HCT116 (cell line): ENCODE measurements around the gene SNRPD2. TPM values are rescaled to one million over a fixed set of nuclear protein-coding genes. Genes with fewer than 3 reads are reported as not detected.

Source experiments
- ATAC-seq: fragments of 200-7000 bp; cut with Tn5 transposase; 2 replicates; pipeline ENCODE4 v1.9.1; 2020; ENCODE audit warnings: mild to moderate bottlenecking, moderate library complexity
- BruUV-seq: library from RNA; stranded (reverse); fragments of 400-500 nt; replicated peaks from 2 replicates; lab custom pipeline; 2021; lab: Mats Ljungman, UMichigan
- CTCF ChIA-PET: fragments of 300-600 bp; sonication (Branson Sonifier 250); formaldehyde crosslinking; loops from one replicate; lab custom pipeline; 2021; ENCODE audit warnings: antibody characterized with exemption; lab: Charles Lee
- POLR2A ChIA-PET: fragments of 300-600, 350-600 bp; sonication (Branson Sonifier 250); formaldehyde crosslinking; loops from one replicate; lab custom pipeline; 2021; ENCODE audit warnings: antibody characterized with exemption; lab: Charles Lee
- RAD21 ChIA-PET, 2 experiments: fragments of 300-600 bp; sonication (Branson Sonifier 250); formaldehyde crosslinking; loops; one replicate each; lab custom pipeline; 2023; ENCODE audit warnings: low total read pairs in 2 of 2; ENCODE audit not compliant: uncharacterized antibody in 2 of 2, unreplicated experiment in 2 of 2, low non-redundant PET in 1 of 2; lab: Charles Lee
- DNase-seq: peaks from one replicate; pipeline ENCODE4 v3.0.0-alpha.2; 2010; ENCODE audit warnings: low read depth, low spot score
- H2AFZ ChIP-seq: fragments of 200-600 bp; shearing (Covaris generic), sonication (generic); 2 replicates; pipeline ENCODE4 v1.6.1; 2017; ENCODE audit warnings: low read depth, mixed run types, mixed read lengths, antibody characterized with exemption, low read length; ENCODE audit not compliant: poor library complexity, severe bottlenecking
- H3K27ac ChIP-seq: 2 replicates; pipeline ENCODE4 v1.5.1; 2012; ENCODE audit warnings: low read depth, low read length
- H3K27me3 ChIP-seq: fragments of 200-600 bp; sonication (generic); 2 replicates; pipeline ENCODE4 v1.6.1; 2016; ENCODE audit warnings: mixed run types, low read length, mixed read lengths; ENCODE audit not compliant: insufficient read depth
- H3K36me3 ChIP-seq, 2 experiments: fragments of 200-500 bp in 1 of 2; fragments of 200-600 bp in 1 of 2; sonication (Bioruptor generic) in 1 of 2; sonication (generic) in 1 of 2; 2 replicates each; pipeline versions ENCODE4 v1.5.1 to v1.6.1; 2014 to 2016; ENCODE audit warnings: low read length in 2 of 2, inconsistent platforms in 1 of 2, mixed read lengths in 1 of 2, mixed run types in 1 of 2; ENCODE audit not compliant: insufficient read depth in 2 of 2, control insufficient read depth in 1 of 2
- H3K4me1 ChIP-seq, 2 experiments: fragments of 200-600 bp in 1 of 2; sonication (generic) in 1 of 2; 2 replicates each; pipeline versions ENCODE4 v1.5.1 to v1.6.1; 2012 to 2017; ENCODE audit warnings: low read length in 2 of 2, inconsistent platforms in 1 of 2, mild to moderate bottlenecking in 1 of 2, mixed read lengths in 1 of 2, mixed run types in 1 of 2, moderate library complexity in 1 of 2; ENCODE audit not compliant: insufficient read depth in 2 of 2, control insufficient read depth in 1 of 2
- H3K4me2 ChIP-seq: fragments of 200-600 bp; sonication (generic); 2 replicates; pipeline ENCODE4 v1.6.1; 2017; ENCODE audit warnings: mixed run types, low read length, mixed read lengths
- H3K4me3 ChIP-seq, 2 experiments: fragments of 200-600 bp in 1 of 2; sonication (generic) in 1 of 2; replicated peaks in 1 of 2; 2 replicates each; pipeline ENCODE4 v1.5.1; 2011 to 2016; ENCODE audit warnings: low read length in 2 of 2, control low read depth in 1 of 2, low read depth in 1 of 2, mild to moderate bottlenecking in 1 of 2, mixed read lengths in 1 of 2, mixed run types in 1 of 2
- H3K79me2 ChIP-seq: fragments of 200-600 bp; sonication (generic); 2 replicates; pipeline ENCODE4 v1.6.1; 2017; ENCODE audit warnings: mild to moderate bottlenecking, mixed run types, low read length, moderate library complexity, mixed read lengths; ENCODE audit not compliant: insufficient read depth
- H3K9ac ChIP-seq: fragments of 200-600 bp; sonication (generic); 2 replicates; pipeline ENCODE4 v1.6.1; 2016; ENCODE audit warnings: low read length, mixed read lengths
- H3K9me2 ChIP-seq: fragments of 200-600 bp; sonication (generic), shearing (Covaris generic); 2 replicates; pipeline ENCODE4 v1.6.1; 2017; ENCODE audit warnings: mixed run types, mild to moderate bottlenecking, moderate library complexity; ENCODE audit not compliant: insufficient read depth
- H3K9me3 ChIP-seq, 2 experiments: fragments of 200-500 bp in 1 of 2; fragments of 200-600 bp in 1 of 2; sonication (Bioruptor generic) in 1 of 2; sonication (generic) in 1 of 2; 2 replicates each; pipeline ENCODE4 v1.6.1; 2014 to 2017; ENCODE audit warnings: low read length in 2 of 2, mixed read lengths in 2 of 2, inconsistent platforms in 1 of 2, low read depth in 1 of 2, mild to moderate bottlenecking in 1 of 2, mixed run types in 1 of 2, moderate library complexity in 1 of 2; ENCODE audit not compliant: control insufficient read depth in 1 of 2, insufficient read depth in 1 of 2
- H4K20me1 ChIP-seq: fragments of 200-600 bp; sonication (generic), shearing (Covaris generic); 2 replicates; pipeline ENCODE4 v1.6.1; 2017; ENCODE audit warnings: mixed run types, mild to moderate bottlenecking, moderate library complexity; ENCODE audit not compliant: insufficient read depth
- CBX3 ChIP-seq: IDR thresholded peaks from 2 replicates; pipeline ENCODE4 v1.6.1; 2012; ENCODE audit warnings: low read depth
- EGR1 ChIP-seq: IDR thresholded peaks from 2 replicates; pipeline ENCODE4 v1.6.1; 2012; ENCODE audit warnings: low read depth
- EZH2phosphoT487 ChIP-seq: fragments of 200-600 bp; IDR thresholded peaks from 2 replicates; pipeline ENCODE4 v1.6.1; 2018; ENCODE audit warnings: antibody characterized with exemption, borderline replicate concordance
- JUND ChIP-seq: IDR thresholded peaks from 2 replicates; pipeline ENCODE4 v1.6.1; 2012
- POLR2AphosphoS5 ChIP-seq: IDR thresholded peaks from 2 replicates; pipeline ENCODE4 v1.6.1; 2011; ENCODE audit warnings: mild to moderate bottlenecking, low read depth, low read length, moderate library complexity
- SP1 ChIP-seq: IDR thresholded peaks from 2 replicates; pipeline ENCODE4 v1.6.1; 2012; ENCODE audit warnings: low read depth
- SRF ChIP-seq: IDR thresholded peaks from 2 replicates; pipeline ENCODE4 v1.6.1; 2012; ENCODE audit warnings: low read depth
- ZFX ChIP-seq: fragments of 450-650 bp; IDR thresholded peaks from 2 replicates; pipeline ENCODE4 v1.6.1; 2017
- ZNF274 ChIP-seq: fragments of 200-500 bp; sonication (Bioruptor generic); IDR thresholded peaks from 2 replicates; pipeline ENCODE4 v1.6.1; 2014; ENCODE audit warnings: mild to moderate bottlenecking, low read depth, low read length, inconsistent platforms
- intact Hi-C: fragments of 100-400 bp; cut with micrococcal nuclease; formaldehyde crosslinking; loops from 2 replicates; pipeline ENCODE4 v1.10.0; 2022
- total RNA-seq: library from RNA; stranded (reverse); gene quantifications from one replicate; pipeline ENCODE4 v1.2.1, GENCODE V29; 2021; ENCODE audit not compliant: unreplicated experiment

Gene SNRPD2
- total RNA-seq, 1 experiment from 2014 or later, result 927 TPM

DNA sequence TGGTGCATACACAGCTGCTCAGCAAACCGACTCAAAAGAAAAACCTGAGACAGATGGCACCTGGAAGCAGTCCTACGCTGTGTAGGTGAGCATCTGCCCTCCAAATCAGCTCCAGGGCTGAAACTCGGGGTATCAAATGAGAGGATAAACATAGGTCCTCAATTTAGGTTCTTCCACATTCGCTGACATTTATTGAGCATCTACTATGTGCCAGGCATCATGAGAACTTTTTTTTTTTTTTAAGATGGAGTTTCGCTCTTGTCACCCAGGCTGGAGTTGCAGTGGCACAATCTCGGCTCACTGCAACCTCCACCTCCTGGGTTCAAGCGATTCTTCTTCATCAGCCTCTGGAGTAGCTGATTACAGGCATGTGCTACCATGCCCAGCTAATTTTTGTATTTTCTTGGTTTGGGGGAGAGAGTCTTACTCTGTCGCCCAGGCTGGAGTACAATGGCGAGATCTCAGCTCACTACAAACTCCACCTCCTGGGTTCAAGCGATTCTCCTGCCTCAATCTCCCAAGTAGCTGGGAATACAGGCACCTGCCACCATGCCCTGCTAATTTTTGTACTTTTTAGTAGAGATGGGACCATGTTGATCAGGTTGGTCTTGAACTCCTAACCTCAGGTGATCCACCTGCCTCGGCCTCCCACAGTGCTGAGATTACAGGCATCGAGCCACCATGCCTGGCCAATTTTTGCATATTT is 14.1 kb upstream of the SNRPD2 start:
- H3K36me3 ChIP-seq, result peaks cover 3 to 5% of the 10 kb centered on the region in 2 experiments; a peak in 2 of 4 replicates
- no peaks in the 10 kb centered on the region for H3K4me1 ChIP-seq
- no peaks in the 10 kb centered on the region for H3K9me2 ChIP-seq
- no peak overlapping the region for H3K9ac ChIP-seq
- no peak overlapping the region for H3K27ac ChIP-seq
- intact Hi-C loops, result no loop called here
- CTCF ChIA-PET, result interaction anchor here (0.7 to 2.4 kb wide), 2 partner anchors 13 to 63 kb away, joined by 5 to 8 read pairs; partner anchors contain the start of genes QPCTL and SIX5
- RAD21 ChIA-PET, result interaction anchor here in 1 of 2 experiments (0.7 kb wide), 1 partner anchor 296 kb away, joined by 3 read pairs; no protein-coding TSS in a partner anchor
- DNase-seq (no peak), ATAC-seq (no peak)
- H2AFZ ChIP-seq, result no peak overlapping the region
- H3K9me3 ChIP-seq, result no peaks in the 10 kb centered on the region
- no TSS peak for BruUV-seq
- POLR2A ChIA-PET, result interaction anchor here (1.6 kb wide), 1 partner anchor 13 kb away, joined by 5 read pairs; the partner anchor contains the start of gene QPCTL
- H3K27me3 ChIP-seq, result no peaks in the 10 kb centered on the region
- TF ChIP-seq CBX3 (no peak), JUND (no peak)
- H3K4me3 ChIP-seq, result no peak overlapping the region
- H3K79me2 ChIP-seq, result peaks cover 3% of the 10 kb centered on the region; the same call in 1 of the 2 replicates
- H3K4me2 ChIP-seq, result no peak overlapping the region
- no peaks in the 10 kb centered on the region for H4K20me1 ChIP-seq

DNA sequence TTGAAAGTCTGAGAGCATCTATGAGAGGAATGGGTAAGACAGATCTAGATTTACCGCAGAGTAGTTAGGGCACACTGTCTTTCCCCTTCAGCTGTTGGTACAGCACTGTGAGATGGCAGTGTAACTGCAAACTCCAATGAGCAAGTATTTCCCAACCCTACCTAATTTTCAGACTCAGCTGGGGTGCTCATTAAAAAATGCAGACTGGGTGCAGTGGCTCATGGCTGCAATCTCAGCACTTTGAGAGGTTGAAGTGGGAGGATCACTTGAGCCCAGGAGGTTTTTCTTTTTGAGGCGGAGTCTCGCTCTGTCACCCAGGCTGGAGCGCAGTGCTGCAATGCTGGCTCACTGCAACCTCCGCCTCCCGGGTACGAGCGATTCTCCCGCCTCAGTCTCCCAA is 13.4 kb upstream of the SNRPD2 start:
- Histone ChIP-seq H3K4me2 (no peak overlapping the region), H3K9ac (no peak overlapping the region), H3K79me2 (no peaks in the 10 kb centered on the region), H3K9me2 (no peaks in the 10 kb centered on the region), H4K20me1 (no peaks in the 10 kb centered on the region), H3K36me3 (peaks cover 0 to 3% of the 10 kb centered on the region in 2 experiments; a peak in 1 of 4 replicates), H3K4me3 (no peak overlapping the region), H3K4me1 (no peaks in the 10 kb centered on the region), H3K27me3 (no peaks in the 10 kb centered on the region), H3K27ac (no peak overlapping the region), H3K9me3 (no peaks in the 10 kb centered on the region), H2AFZ (no peak overlapping the region)
- TF ChIP-seq SP1 (no peak), SRF (no peak), EZH2phosphoT487 (no peak), EGR1 (no peak), JUND (no peak), ZFX (no peak), ZNF274 (no peak), POLR2AphosphoS5 (peak; percentile 14; the same call in 1 of the 2 replicates)
- DNase-seq (no peak), ATAC-seq (peak; percentile 34; the same call in 1 of the 2 replicates)
- POLR2A ChIA-PET, result no interaction called here
- no TSS peak for BruUV-seq
- RAD21 ChIA-PET, result interaction anchor here in 1 of 2 experiments (0.7 kb wide), 1 partner anchor 297 kb away, joined by 3 read pairs; no protein-coding TSS in a partner anchor
- CTCF ChIA-PET, result interaction anchor here (1.1 kb wide), 1 partner anchor 9 kb away, joined by 3 read pairs; no protein-coding TSS in a partner anchor
- intact Hi-C loops, result no loop called here
